ENCODE data around the gene REV3L.

REV3L gene

GRCh38 chr6:111469543-111469942 lies 13.5 kb downstream of the REV3L start:
- no peak for DNase-seq

- no peak for DNase-seq
These were observed 14.5 kb downstream of the REV3L start for GRCh38 chr6:111468329-111469012.

- DNase-seq = no peak
These were observed 18.8 kb downstream of the REV3L start for GRCh38 chr6:111464184-111464583.

- peak in 1 of 2 donors; percentile 24 for DNase-seq
These were observed 20.1 kb downstream of the REV3L start for GRCh38 chr6:111462770-111463391.

GRCh38 chr6:111461860-111462259 lies 21.2 kb downstream of the REV3L start:
- DNase-seq = no peak

- no peak for DNase-seq
These were observed 24.3 kb downstream of the REV3L start for GRCh38 chr6:111458670-111459232.

- no peak for DNase-seq
These were observed 26.8 kb downstream of the REV3L start for GRCh38 chr6:111456208-111456607.

- DNase-seq = no peak
These were observed 32.4 kb downstream of the REV3L start for GRCh38 chr6:111450636-111451035.

GRCh38 chr6:111450087-111450486 lies 32.9 kb downstream of the REV3L start:
- DNase-seq = no peak

GRCh38 chr6:111449129-111449528 lies 33.9 kb downstream of the REV3L start:
- no peak for DNase-seq

- DNase-seq = no peak
These were observed 36.0 kb downstream of the REV3L start for GRCh38 chr6:111447051-111447450.

- peak in 1 of 2 donors; percentile 27 for DNase-seq
These were observed 37.2 kb downstream of the REV3L start for GRCh38 chr6:111445861-111446267.

- DNase-seq = no peak
These were observed 38.2 kb downstream of the REV3L start for GRCh38 chr6:111444794-111445193.

GRCh38 chr6:111441678-111442243 lies 41.3 kb downstream of the REV3L start:
- DNase-seq = peak; percentile 77 to 87

- peak; percentile 34 to 53 for DNase-seq
These were observed 43.8 kb downstream of the REV3L start for GRCh38 chr6:111439171-111439570.

- no peak for DNase-seq
These were observed 45.4 kb downstream of the REV3L start for GRCh38 chr6:111437573-111437972.

GRCh38 chr6:111432511-111432910 lies 50.5 kb downstream of the REV3L start:
- no peak for DNase-seq

- no peak for DNase-seq
These were observed 52.2 kb downstream of the REV3L start for GRCh38 chr6:111430605-111431376.

GRCh38 chr6:111429571-111429970 lies 53.4 kb downstream of the REV3L start:
- DNase-seq = no peak

- no peak for DNase-seq
These were observed 54.2 kb downstream of the REV3L start for GRCh38 chr6:111428811-111429210.

- peak; percentile 23 to 42 for DNase-seq
These were observed 55.5 kb downstream of the REV3L start for GRCh38 chr6:111427341-111428116.
